Measurements from ENCODE around the gene PLIN4. TPM values are rescaled to one million over a fixed set of nuclear protein-coding genes. Genes with fewer than 3 reads are reported as not detected.

The PLIN4 gene
- total RNA-seq, 1 donor = 0.90 TPM

GRCh38 chr19:4464815-4465581 lies 53.3 kb downstream of the PLIN4 start:
- no peak overlapping the region for H3K4me3 ChIP-seq (ENCODE audit: low read depth, low read length)
- no peak for DNase-seq (ENCODE audit: low read depth)
- no peak for TF ChIP-seq CTCF (IDR thresholded peaks at IDR 0.05; ENCODE audit: insufficient read depth, low read length)

DNA sequence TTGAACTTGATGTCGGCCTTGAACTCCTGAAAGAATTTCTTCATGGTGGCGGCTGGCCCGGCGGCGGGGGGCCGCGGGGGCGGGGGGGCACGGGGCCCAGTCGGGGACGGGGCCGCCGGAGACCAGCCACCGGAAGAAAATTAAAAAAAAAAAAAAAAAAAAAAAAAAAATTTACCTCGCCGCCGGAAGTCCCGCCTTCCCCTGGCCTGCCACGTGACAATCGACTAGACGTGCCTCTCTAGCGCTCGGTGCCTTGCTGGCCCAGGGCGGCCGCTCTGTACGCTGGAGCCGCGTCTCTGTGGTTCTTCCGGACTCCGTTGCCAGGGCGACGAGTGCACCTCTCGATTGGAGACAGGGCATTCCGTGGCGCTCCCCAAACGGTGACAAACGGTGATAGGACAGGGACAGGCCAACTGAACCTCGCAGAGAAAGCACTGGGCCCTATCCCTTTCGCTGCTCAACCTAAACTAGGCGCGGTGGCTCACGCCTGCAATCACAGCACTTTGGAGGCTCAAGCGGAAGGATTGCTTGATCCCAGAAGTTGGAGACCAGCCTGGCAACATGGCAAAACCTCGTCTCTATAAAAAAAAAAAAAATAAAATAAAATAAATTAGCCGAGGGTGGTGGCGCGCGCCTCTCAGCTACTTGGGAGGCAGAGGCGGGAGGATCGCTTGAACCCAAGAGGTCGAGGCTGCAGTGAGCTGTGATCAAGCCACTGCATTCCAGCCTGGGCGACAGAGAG lies 60.5 kb downstream of the PLIN4 start, which contains the start of gene UBXN6:
TSS of gene UBXN6 (minus strand) at position 141 of the 742 bp plus-strand sequence. CDS start at position 44, 97 bp downstream.
- no peak for TF ChIP-seq CTCF (IDR thresholded peaks at IDR 0.05; ENCODE audit: insufficient read depth, low read length)
- DNase-seq (ENCODE audit: low read depth) = peak; percentile 98
- H3K4me3 ChIP-seq (ENCODE audit: low read depth, low read length) = peak within 1 kb of the TSS; percentile 94

DNA sequence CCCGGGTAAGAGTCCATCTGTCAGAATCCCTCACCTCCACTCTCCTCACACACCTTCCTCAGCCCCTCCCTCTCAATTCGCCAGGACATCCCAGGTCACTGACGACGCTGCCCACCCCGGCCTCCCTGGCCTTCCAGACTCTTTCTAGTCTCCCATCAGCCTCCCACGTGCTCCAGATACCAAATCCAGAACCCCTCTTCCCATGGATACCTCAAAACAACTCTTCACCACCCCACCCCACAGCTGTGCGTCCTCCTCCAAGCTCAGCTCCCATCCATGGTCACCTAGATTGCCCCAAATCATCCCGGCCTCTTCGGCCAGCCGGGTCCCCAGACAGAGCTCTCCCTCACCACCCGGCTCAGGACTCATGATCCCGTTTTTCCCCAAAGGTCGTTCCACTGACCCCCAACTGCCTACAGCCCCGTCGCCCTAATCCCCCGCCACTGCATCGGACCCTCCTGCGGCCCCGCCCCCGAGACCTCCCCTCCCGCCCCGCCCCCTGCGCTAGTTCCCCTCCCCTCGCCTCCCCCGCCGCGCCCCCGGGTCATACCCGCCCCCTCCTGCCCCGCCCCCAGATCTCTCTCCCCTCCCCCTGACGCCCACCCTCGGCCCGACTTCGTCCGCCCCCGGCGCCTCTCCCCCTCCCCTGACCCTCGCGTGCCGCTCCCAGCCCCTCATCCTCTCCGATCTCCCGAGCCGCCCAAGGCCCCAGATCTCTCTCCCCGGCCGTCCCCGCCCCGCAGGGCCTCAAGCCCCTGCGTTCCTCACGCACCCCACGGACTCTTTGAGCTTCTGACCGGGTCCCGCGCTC lies 61.2 kb downstream of the PLIN4 start:
- TF ChIP-seq CTCF (IDR thresholded peaks at IDR 0.05; ENCODE audit: insufficient read depth, low read length) = no peak
- H3K4me3 ChIP-seq (ENCODE audit: low read depth, low read length) = peak overlapping the region; percentile 94
- DNase-seq (ENCODE audit: low read depth) = peak; percentile 67

- no peak for TF ChIP-seq CTCF (IDR thresholded peaks at IDR 0.05; ENCODE audit: insufficient read depth, low read length)
- DNase-seq (ENCODE audit: low read depth) = peak; percentile 68
- H3K4me3 ChIP-seq (ENCODE audit: low read depth, low read length) = peak overlapping the region; percentile 94
Observed at GRCh38 chr19:4456476-4456842, 61.8 kb downstream of the PLIN4 start.

DNA sequence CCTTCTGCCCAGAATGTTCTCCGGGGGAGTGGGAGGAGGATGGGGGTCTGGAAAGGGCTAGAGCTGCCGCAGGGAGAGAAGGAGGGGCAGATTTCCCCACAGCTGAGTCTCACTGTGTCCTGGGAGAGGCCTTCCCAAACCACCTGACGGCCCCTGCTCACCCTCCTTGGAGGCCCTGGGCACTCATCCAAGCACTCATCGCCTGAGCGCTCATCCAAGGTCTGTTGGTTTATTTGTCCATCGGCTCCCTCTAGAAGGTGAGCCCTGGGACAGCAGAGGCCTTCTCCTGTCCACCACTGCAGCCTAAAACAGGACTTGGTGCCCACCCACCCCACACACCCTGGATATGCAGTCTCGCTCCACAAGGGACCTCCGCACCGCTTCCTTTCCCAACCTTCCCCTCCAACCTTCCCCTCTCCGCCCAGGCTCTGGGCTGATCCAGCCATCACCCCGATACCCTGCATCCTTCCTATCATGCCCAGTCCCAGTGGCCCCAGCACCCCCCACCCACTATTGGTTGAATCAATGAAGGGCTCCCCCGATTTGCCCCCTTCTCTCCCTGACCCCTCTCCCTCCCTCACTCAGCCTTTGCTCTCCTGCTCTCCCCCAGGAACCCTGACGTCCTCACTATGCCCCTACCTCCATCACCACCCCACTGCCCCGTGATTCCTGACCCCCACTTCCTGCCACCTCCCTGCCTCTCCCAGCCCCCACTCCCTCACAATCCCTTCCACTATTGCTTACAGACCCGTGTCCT lies 62.4 kb downstream of the PLIN4 start:
- H3K4me3 ChIP-seq (ENCODE audit: low read depth, low read length) = peak overlapping the region; percentile 94
- DNase-seq (ENCODE audit: low read depth) = peak; percentile 79
- TF ChIP-seq CTCF (IDR thresholded peaks at IDR 0.05; ENCODE audit: insufficient read depth, low read length) = no peak
